ENCODE results near the gene PGGHG.

The PGGHG gene

GRCh38 chr11:289712-290620 is 1.0 kb downstream of the PGGHG start:
- no peak for DNase-seq (ENCODE audit: low spot score)

GRCh38 chr11:290621-291231 is 1.8 kb downstream of the PGGHG start:
- TF ChIP-seq, protein P1, sequence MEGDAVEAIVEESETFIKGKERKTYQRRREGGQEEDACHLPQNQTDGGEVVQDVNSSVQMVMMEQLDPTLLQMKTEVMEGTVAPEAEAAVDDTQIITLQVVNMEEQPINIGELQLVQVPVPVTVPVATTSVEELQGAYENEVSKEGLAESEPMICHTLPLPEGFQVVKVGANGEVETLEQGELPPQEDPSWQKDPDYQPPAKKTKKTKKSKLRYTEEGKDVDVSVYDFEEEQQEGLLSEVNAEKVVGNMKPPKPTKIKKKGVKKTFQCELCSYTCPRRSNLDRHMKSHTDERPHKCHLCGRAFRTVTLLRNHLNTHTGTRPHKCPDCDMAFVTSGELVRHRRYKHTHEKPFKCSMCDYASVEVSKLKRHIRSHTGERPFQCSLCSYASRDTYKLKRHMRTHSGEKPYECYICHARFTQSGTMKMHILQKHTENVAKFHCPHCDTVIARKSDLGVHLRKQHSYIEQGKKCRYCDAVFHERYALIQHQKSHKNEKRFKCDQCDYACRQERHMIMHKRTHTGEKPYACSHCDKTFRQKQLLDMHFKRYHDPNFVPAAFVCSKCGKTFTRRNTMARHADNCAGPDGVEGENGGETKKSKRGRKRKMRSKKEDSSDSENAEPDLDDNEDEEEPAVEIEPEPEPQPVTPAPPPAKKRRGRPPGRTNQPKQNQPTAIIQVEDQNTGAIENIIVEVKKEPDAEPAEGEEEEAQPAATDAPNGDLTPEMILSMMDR (IDR thresholded peaks at IDR 0.05; ENCODE audit: borderline replicate concordance, control extremely low read depth, extremely low read depth, insufficient read depth, missing control alignments) = no peak
- in situ Hi-C loops (cut with MboI; ENCODE audit: low sequenced_read_pairs, unreplicated experiment) = no loop called here
- DNase-seq (ENCODE audit: low spot score) = no peak

More at GRCh38 chr11:289712-290620, 1.0 kb downstream of the PGGHG start:
- in situ Hi-C loops (cut with MboI; ENCODE audit: low sequenced_read_pairs, unreplicated experiment) = no loop called here
- TF ChIP-seq, protein P1 (IDR thresholded peaks at IDR 0.05; ENCODE audit: borderline replicate concordance, control extremely low read depth, extremely low read depth, insufficient read depth, missing control alignments) = no peak

DNA sequence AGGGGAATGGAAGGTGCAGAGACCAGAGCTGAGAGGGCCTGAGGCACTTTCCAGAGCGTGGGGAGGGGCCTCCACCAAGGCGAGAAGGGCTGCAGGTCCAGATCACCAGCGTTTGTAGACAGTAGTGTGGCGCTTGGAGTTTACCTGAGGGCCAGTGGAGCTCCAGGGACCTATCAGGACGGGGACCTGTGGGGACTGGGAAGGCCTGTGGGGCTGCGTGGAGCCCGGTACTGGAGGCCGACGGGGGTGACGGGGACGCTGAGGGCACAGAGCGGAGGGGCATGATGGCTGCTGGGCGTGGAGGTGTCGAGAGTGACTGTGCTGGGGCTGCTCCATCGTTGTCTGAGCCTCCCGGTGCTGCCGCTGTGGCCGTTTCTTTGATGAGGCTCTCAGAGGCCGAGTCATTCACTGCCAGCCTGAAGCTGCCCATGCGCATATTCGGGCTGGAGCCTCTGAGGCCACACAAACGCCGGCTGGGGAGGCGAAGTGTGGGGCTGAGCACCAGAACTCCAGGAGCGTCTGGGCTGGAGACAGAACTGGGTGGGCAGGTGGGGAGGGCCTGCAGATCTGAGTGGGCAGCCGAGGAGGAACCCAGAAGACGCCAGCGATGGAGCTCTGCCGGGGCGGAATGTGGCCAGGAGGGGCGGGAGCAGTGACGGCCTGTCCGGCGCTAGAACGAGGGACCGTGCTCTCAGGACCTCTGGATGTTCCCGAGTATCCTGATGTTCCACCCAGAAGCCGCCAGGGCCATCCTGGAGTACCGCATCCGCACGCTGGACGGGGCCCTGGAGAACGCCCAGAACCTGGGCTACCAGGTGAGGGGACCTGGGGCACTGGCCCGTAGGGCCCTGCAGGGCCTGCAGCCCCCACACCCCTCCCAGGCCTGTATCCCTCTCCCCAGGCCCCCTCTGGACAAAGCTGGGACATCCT is 2.6 kb downstream of the PGGHG start:
- TF ChIP-seq, protein P1 (IDR thresholded peaks at IDR 0.05; ENCODE audit: borderline replicate concordance, control extremely low read depth, extremely low read depth, insufficient read depth, missing control alignments) = no peak
- DNase-seq (ENCODE audit: low spot score) = no peak
- in situ Hi-C loops (cut with MboI; ENCODE audit: low sequenced_read_pairs, unreplicated experiment) = no loop called here

GRCh38 chr11:292211-293121 is 3.5 kb downstream of the PGGHG start:
- TF ChIP-seq, protein P1 (IDR thresholded peaks at IDR 0.05; ENCODE audit: borderline replicate concordance, control extremely low read depth, extremely low read depth, insufficient read depth, missing control alignments) = no peak
- in situ Hi-C loops (cut with MboI; ENCODE audit: low sequenced_read_pairs, unreplicated experiment) = no loop called here
- no peak for DNase-seq (ENCODE audit: low spot score)

- in situ Hi-C loops (cut with MboI; ENCODE audit: low sequenced_read_pairs, unreplicated experiment) = no loop called here
- TF ChIP-seq, protein P1 (IDR thresholded peaks at IDR 0.05; ENCODE audit: borderline replicate concordance, control extremely low read depth, extremely low read depth, insufficient read depth, missing control alignments) = no peak
- DNase-seq (ENCODE audit: low spot score) = no peak
Observed at GRCh38 chr11:293271-293851, 4.4 kb downstream of the PGGHG start.

Data from GM13976 (cell line).